IMR-90 (cell line): ENCODE data around the gene ZDHHC18. TPM values are rescaled to one million over a fixed set of nuclear protein-coding genes. Genes with fewer than 3 reads are reported as not detected.

ENCODE experiments used
- ATAC-seq: fragments of 200-7000 bp; cut with Tn5 transposase; 2 replicates; pipeline ENCODE4 v1.9.1; 2020; ENCODE audit warnings: low read depth, mild to moderate bottlenecking, moderate library complexity
- BruUV-seq: library from RNA; stranded (reverse); fragments of 400-500 nt; replicated peaks from 2 replicates; lab custom pipeline; 2021; lab: Mats Ljungman, UMichigan
- CTCF ChIA-PET: fragments of 300-600 bp; formaldehyde crosslinking; extraction: SDS; loops from one replicate; lab custom pipeline; 2021; ENCODE audit warnings: antibody characterized with exemption; lab: Yijun Ruan, JAX
- POLR2A ChIA-PET: fragments of 300-600 bp; sonication (Branson Sonifier 250); formaldehyde crosslinking; loops from one replicate; lab custom pipeline; 2022; ENCODE audit warnings: antibody characterized with exemption; ENCODE audit not compliant: unreplicated experiment; lab: Charles Lee
- DNase-seq: peaks from one replicate; pipeline ENCODE4 v3.0.0; 2013
- H2AFZ ChIP-seq: replicated peaks from 2 replicates; pipeline ENCODE3; 2013; ENCODE audit warnings: low read length, mild to moderate bottlenecking; ENCODE audit not compliant: poor library complexity
- H2AK5ac ChIP-seq: 2 replicates; pipeline ENCODE4 v1.6.1; 2013; ENCODE audit warnings: low read depth, low read length, inconsistent platforms
- H2AK9ac ChIP-seq: replicated peaks from 2 replicates; pipeline ENCODE3; 2013; ENCODE audit warnings: mild to moderate bottlenecking, low read depth, low read length, moderate library complexity; ENCODE audit not compliant: poor library complexity
- H2BK120ac ChIP-seq: 2 replicates; pipeline ENCODE4 v1.6.1; 2013; ENCODE audit warnings: low read depth, low read length, inconsistent platforms
- H2BK15ac ChIP-seq: 3 replicates; pipeline ENCODE4 v1.6.1; 2013; ENCODE audit warnings: low read depth, low read length, inconsistent platforms
- H2BK20ac ChIP-seq: 2 replicates; pipeline ENCODE4 v1.6.1; 2013; ENCODE audit warnings: low read depth, mild to moderate bottlenecking, inconsistent platforms, low read length, moderate library complexity
- H2BK5ac ChIP-seq: 2 replicates; pipeline ENCODE4 v1.6.1; 2013; ENCODE audit warnings: mild to moderate bottlenecking, low read depth, low read length, inconsistent platforms; ENCODE audit not compliant: poor library complexity, severe bottlenecking
- H3K14ac ChIP-seq: replicated peaks from 2 replicates; pipeline ENCODE4 v1.6.1; 2013; ENCODE audit warnings: low read depth, low read length, inconsistent platforms
- H3K18ac ChIP-seq: 2 replicates; pipeline ENCODE4 v1.6.1; 2013; ENCODE audit warnings: low read depth, low read length, control low read depth
- H3K23ac ChIP-seq: 2 replicates; pipeline ENCODE4 v1.6.1; 2013; ENCODE audit warnings: low read depth, low read length, inconsistent platforms
- H3K27ac ChIP-seq: 2 replicates; pipeline ENCODE4 v1.5.1; 2013; ENCODE audit warnings: mild to moderate bottlenecking, control low read depth, low read length; ENCODE audit not compliant: insufficient read depth
- H3K27me3 ChIP-seq: 2 replicates; pipeline ENCODE4 v1.6.1; 2013; ENCODE audit warnings: low read length; ENCODE audit not compliant: control insufficient read depth, insufficient read depth
- H3K36me3 ChIP-seq: 2 replicates; pipeline ENCODE4 v1.6.1; 2013; ENCODE audit warnings: low read length, mixed read lengths; ENCODE audit not compliant: control insufficient read depth, insufficient read depth
- H3K4ac ChIP-seq: 2 replicates; pipeline ENCODE4 v1.6.1; 2013; ENCODE audit warnings: low read depth, low read length, inconsistent platforms
- H3K4me1 ChIP-seq: 2 replicates; pipeline ENCODE4 v1.6.1; 2013; ENCODE audit warnings: low read length, mixed read lengths; ENCODE audit not compliant: control insufficient read depth, insufficient read depth
- H3K4me2 ChIP-seq: 2 replicates; pipeline ENCODE4 v1.6.1; 2013; ENCODE audit warnings: low read depth, mild to moderate bottlenecking, control low read depth, low read length, moderate library complexity
- H3K4me3 ChIP-seq: 2 replicates; pipeline ENCODE4 v1.5.1; 2013; ENCODE audit warnings: low read depth, mild to moderate bottlenecking, control low read depth, low read length, moderate library complexity; ENCODE audit not compliant: insufficient read depth
- H3K56ac ChIP-seq: 2 replicates; pipeline ENCODE4 v1.6.1; 2013; ENCODE audit warnings: low read length, inconsistent platforms; ENCODE audit not compliant: insufficient read depth; ENCODE audit errors: extremely low read depth
- H3K79me1 ChIP-seq, 2 experiments: 2 replicates each; pipeline ENCODE4 v1.6.1; 2013; ENCODE audit warnings: low read length in 2 of 2, inconsistent platforms in 1 of 2, low read depth in 1 of 2
- H3K9ac ChIP-seq: 2 replicates; pipeline ENCODE4 v1.6.1; 2013; ENCODE audit warnings: low read depth, low read length, control low read depth
- H3K9me1 ChIP-seq: 2 replicates; pipeline ENCODE4 v1.6.1; 2013; ENCODE audit warnings: low read length, inconsistent platforms; ENCODE audit not compliant: insufficient read depth
- H3K9me3 ChIP-seq: 2 replicates; pipeline ENCODE4 v1.6.1; 2013; ENCODE audit warnings: low read length; ENCODE audit not compliant: control insufficient read depth, insufficient read depth
- H4K20me1 ChIP-seq: 2 replicates; pipeline ENCODE4 v1.6.1; 2013; ENCODE audit warnings: low read length, inconsistent platforms; ENCODE audit not compliant: insufficient read depth
- H4K5ac ChIP-seq: 2 replicates; pipeline ENCODE4 v1.6.1; 2013; ENCODE audit warnings: mild to moderate bottlenecking, low read depth, low read length, control low read depth
- H4K8ac ChIP-seq, 2 experiments: 2 replicates each; pipeline ENCODE4 v1.6.1; 2013; ENCODE audit warnings: low read depth in 2 of 2, low read length in 2 of 2, control low read depth in 1 of 2, inconsistent platforms in 1 of 2
- H4K91ac ChIP-seq: 2 replicates; pipeline ENCODE4 v1.6.1; 2013; ENCODE audit warnings: low read depth, low read length, inconsistent platforms; ENCODE audit not compliant: insufficient read depth
- BHLHE40 ChIP-seq: fragments of 150-350 bp; IDR thresholded peaks from 2 replicates; pipeline ENCODE4 v1.6.1; 2016; ENCODE audit warnings: mild to moderate bottlenecking, low read depth, low read length
- CEBPB ChIP-seq: IDR thresholded peaks from 2 replicates; pipeline ENCODE4 v1.6.1; 2012; ENCODE audit warnings: low read depth, low read length, improper control_type of control experiment
- CHD1 ChIP-seq: IDR thresholded peaks from 2 replicates; pipeline ENCODE4 v1.6.1; 2012; ENCODE audit warnings: low read depth, low read length, improper control_type of control experiment
- CTCF ChIP-seq: conservative IDR thresholded peaks from 2 replicates; pipeline ENCODE4 v1.5.1; 2012; ENCODE audit warnings: mild to moderate bottlenecking, low read depth, low read length, improper control_type of control experiment
- ELK1 ChIP-seq: fragments of 150-350 bp; IDR thresholded peaks from 2 replicates; pipeline ENCODE4 v1.6.1; 2016; ENCODE audit warnings: low read depth, mild to moderate bottlenecking, low read length, moderate library complexity, borderline replicate concordance
- FOS ChIP-seq: fragments of 150-350 bp; IDR thresholded peaks from 2 replicates; pipeline ENCODE4 v1.6.1; 2016; ENCODE audit warnings: low read depth, low read length
- MAFK ChIP-seq: IDR thresholded peaks from 2 replicates; pipeline ENCODE4 v1.6.1; 2012; ENCODE audit warnings: low read depth, low read length, improper control_type of control experiment
- MAZ ChIP-seq: IDR thresholded peaks from 2 replicates; pipeline ENCODE4 v1.6.1; 2012; ENCODE audit warnings: low read depth, mild to moderate bottlenecking, low read length, improper control_type of control experiment, moderate library complexity, borderline replicate concordance
- MXI1 ChIP-seq: IDR thresholded peaks from 2 replicates; pipeline ENCODE4 v1.6.1; 2012; ENCODE audit warnings: low read depth, mild to moderate bottlenecking, low read length, moderate library complexity, borderline replicate concordance
- NFE2L2 ChIP-seq: fragments of 150-350 bp; IDR thresholded peaks from 2 replicates; pipeline ENCODE4 v1.6.1; 2016; ENCODE audit warnings: low read depth, mild to moderate bottlenecking, low read length
- POLR2A ChIP-seq: IDR thresholded peaks from 2 replicates; pipeline ENCODE4 v1.6.1; 2012; ENCODE audit warnings: mild to moderate bottlenecking, low read depth, low read length
- RAD21 ChIP-seq: IDR thresholded peaks from 2 replicates; pipeline ENCODE4 v1.6.1; 2012; ENCODE audit warnings: low read length, improper control_type of control experiment
- RCOR1 ChIP-seq: IDR thresholded peaks from 2 replicates; pipeline ENCODE4 v1.6.1; 2012; ENCODE audit warnings: mild to moderate bottlenecking, low read length, improper control_type of control experiment; ENCODE audit not compliant: insufficient replicate concordance
- RFX5 ChIP-seq: IDR thresholded peaks from 2 replicates; pipeline ENCODE4 v1.8.0; 2012; ENCODE audit warnings: low read depth, mild to moderate bottlenecking, low read length, moderate library complexity
- SMC3 ChIP-seq: fragments of 150-350 bp; IDR thresholded peaks from 2 replicates; pipeline ENCODE4 v1.6.1; 2016; ENCODE audit warnings: low read depth, mild to moderate bottlenecking, antibody characterized with exemption, low read length, moderate library complexity
- USF2 ChIP-seq: fragments of 150-350 bp; IDR thresholded peaks from 2 replicates; pipeline ENCODE4 v1.6.1; 2017; ENCODE audit warnings: mild to moderate bottlenecking, antibody characterized with exemption, low read length, low read depth
- WGBS, 2 experiments: methylation state at CpG; one replicate each; pipeline versions ENCODE4 v1.1.5 to v1.1.7; 2013; ENCODE audit warnings: missing lambda C conversion rate in 2 of 2; ENCODE audit not compliant: insufficient read length in 1 of 2; ENCODE audit errors: extremely low coverage in 2 of 2; 5-methylcytosine and 5-hydroxymethylcytosine counted together
- dilution Hi-C: fragments of 300-500 bp; cut with HindIII; formaldehyde crosslinking; loops from one replicate; pipeline ENCODE4 v1.14.3; 2018; ENCODE audit warnings: low sequenced_read_pairs; ENCODE audit not compliant: unreplicated experiment
- in situ Hi-C: fragments of 300-500 bp; cut with MboI; formaldehyde crosslinking; loops from 3 replicates; pipeline ENCODE4 v1.14.3; 2019; ENCODE audit warnings: low sequenced_read_pairs, inconsistent platforms, mixed read lengths
- intact Hi-C: fragments of 100-400 bp; cut with micrococcal nuclease; formaldehyde crosslinking; loops from 2 replicates; pipeline ENCODE4 v1.10.0; 2022
- polyA plus RNA-seq, 3 experiments: library from polyadenylated mRNA; depleted of rRNA; stranded (reverse); fragments of >200 nt; gene quantifications; 2 replicates each; pipeline ENCODE4 v1.2.3, GENCODE V29; 2012; ENCODE audit warnings: low replicate concordance in 1 of 3
- total RNA-seq: library from RNA; depleted of rRNA; stranded (reverse); fragments of >200 nt; gene quantifications from 2 replicates; pipeline ENCODE4 v1.2.3, GENCODE V29; 2012

ZDHHC18 gene
- total and polyA plus RNA-seq, 2 of the 4 experiments (the other 2 are of a cell fraction) = 12.5 to 37.0 TPM

- Histone ChIP-seq H2BK120ac (no peak overlapping the region), H3K27ac (no peak overlapping the region), H3K9me1 (no peaks in the 10 kb centered on the region), H2AK5ac (no peak overlapping the region), H2BK20ac (no peak overlapping the region), H3K18ac (no peak overlapping the region), H2BK15ac (no peak overlapping the region), H3K56ac (no peak overlapping the region), H4K8ac (no peak overlapping the region), H3K4me1 (no peaks in the 10 kb centered on the region), H3K27me3 (no peaks in the 10 kb centered on the region), H3K4ac (no peak overlapping the region), H2AFZ (no peak overlapping the region), H4K20me1 (no peaks in the 10 kb centered on the region; the same call in 1 of the 2 replicates), H3K9ac (no peak overlapping the region), H3K23ac (no peak overlapping the region), H4K91ac (no peak overlapping the region), H3K4me2 (no peak overlapping the region), H3K9me3 (no peaks in the 10 kb centered on the region), H2BK5ac (no peak overlapping the region), H3K14ac (no peak overlapping the region), H2AK9ac (no peak overlapping the region), H4K5ac (no peak overlapping the region), H3K79me1 (no peaks in the 10 kb centered on the region), H3K4me3 (no peak overlapping the region), H3K36me3 (peaks cover 25% of the 10 kb centered on the region)
- DNase-seq (no peak), ATAC-seq (no peak)
- TF ChIP-seq USF2 (no peak), POLR2A (no peak), ELK1 (no peak), CTCF (no peak), RFX5 (no peak), BHLHE40 (no peak), CHD1 (no peak), MAFK (no peak), SMC3 (no peak), FOS (no peak), MXI1 (no peak), RCOR1 (no peak), CEBPB (no peak), RAD21 (no peak), MAZ (no peak), NFE2L2 (no peak)
- in situ Hi-C loops = no loop called here
- POLR2A ChIA-PET = no interaction called here
- BruUV-seq = no TSS peak
- 87% methylated on average over 3 of the region's 8 CpGs; no CpG with 5 or more reads in 1 of the 2 experiments for WGBS, 2 experiments
- intact Hi-C loops = no loop called here
- CTCF ChIA-PET = interaction anchor here (0.9 kb wide), 1 partner anchor 258 kb away, joined by 3 read pairs; no protein-coding TSS in a partner anchor
- dilution Hi-C loops = no loop called here
These were observed 31.1 kb downstream of the ZDHHC18 start for GRCh38 chr1:26857473-26858060.
